Bronchial epithelial cell (primary cell): ENCODE data around the gene APBB2. TPM values are rescaled to one million over a fixed set of nuclear protein-coding genes. Genes with fewer than 3 reads are reported as not detected.
"Not testable (repeated sequence)": the region's sequence is repeated elsewhere in the genome, so short reads cannot be mapped to it uniquely, and the experiment has no call there.

ENCODE experiments used
- DNase-seq: peaks from one replicate; pipeline ENCODE4 v3.0.0-alpha.2; 2010; ENCODE audit warnings: low read depth
- FAIRE-seq: peaks from 2 replicates; lab custom pipeline; 2011; peaks lifted over from hg19 to GRCh38; lab: Jason Lieb, UNC
- H3K27me3 ChIP-seq: 2 replicates; pipeline ENCODE4 v1.5.1; 2011; ENCODE audit warnings: low read length; ENCODE audit not compliant: control insufficient read depth, insufficient read depth
- H3K36me3 ChIP-seq: 2 replicates; pipeline ENCODE4 v1.5.1; 2011; ENCODE audit warnings: low read length; ENCODE audit not compliant: control insufficient read depth, insufficient read depth
- H3K4me3 ChIP-seq: 2 replicates; pipeline ENCODE4 v1.5.1; 2011; ENCODE audit warnings: mild to moderate bottlenecking, low read depth, low read length, control low read depth
- CTCF ChIP-seq: IDR thresholded peaks from 2 replicates; pipeline ENCODE4 v1.5.1; 2011; ENCODE audit warnings: mild to moderate bottlenecking, moderate library complexity, low read length, control low read depth, inconsistent platforms; ENCODE audit not compliant: insufficient read depth, severe bottlenecking
- total RNA-seq: library from RNA; depleted of rRNA; stranded (reverse); fragments of >200 nt; gene quantifications from 2 replicates; pipeline ENCODE4 v1.2.1, GENCODE V29; 2014

APBB2 gene
- total RNA-seq, 1 donor from 2014 or later = 39.2 TPM

GRCh38 chr4:41154814-41155177, 59.5 kb downstream of the APBB2 start:
- H3K27me3 ChIP-seq = no peaks in the 10 kb centered on the region
- FAIRE-seq (no peak), DNase-seq (no peak)
- no peak for TF ChIP-seq CTCF
- no peak overlapping the region for H3K4me3 ChIP-seq
- no peaks in the 10 kb centered on the region for H3K36me3 ChIP-seq

GRCh38 chr4:41154010-41154813, 60.1 kb downstream of the APBB2 start:
- Histone ChIP-seq H3K36me3 (no peaks in the 10 kb centered on the region), H3K4me3 (no peak overlapping the region), H3K27me3 (no peaks in the 10 kb centered on the region)
- no peak for TF ChIP-seq CTCF
- no peak for FAIRE-seq
- no peak for DNase-seq

- Histone ChIP-seq H3K36me3 (no peaks in the 10 kb centered on the region), H3K4me3 (no peak overlapping the region), H3K27me3 (no peaks in the 10 kb centered on the region)
- TF ChIP-seq CTCF = no peak
- DNase-seq = no peak
- FAIRE-seq = no peak
Measured at GRCh38 chr4:41150401-41150800, 63.9 kb downstream of the APBB2 start.

GRCh38 chr4:41149568-41149967, 64.8 kb downstream of the APBB2 start:
- H3K36me3 ChIP-seq, FAIRE-seq, H3K4me3 ChIP-seq: not testable (repeated sequence)

GRCh38 chr4:41148931-41149330, 65.4 kb downstream of the APBB2 start:
- Histone ChIP-seq H3K36me3 (no peaks in the 10 kb centered on the region), H3K4me3 (no peak overlapping the region), H3K27me3 (no peaks in the 10 kb centered on the region)
- TF ChIP-seq CTCF = no peak
- no peak for FAIRE-seq
- no peak for DNase-seq

More at GRCh38 chr4:41149568-41149967, 64.8 kb downstream of the APBB2 start:
- DNase-seq, H3K27me3 ChIP-seq: not testable (repeated sequence)

GRCh38 chr4:41148292-41148691, 66.0 kb downstream of the APBB2 start:
- H3K4me3 ChIP-seq = no peak overlapping the region
- no peaks in the 10 kb centered on the region for H3K27me3 ChIP-seq
- DNase-seq (no peak), FAIRE-seq (no peak)
- TF ChIP-seq CTCF = no peak
- H3K36me3 ChIP-seq = no peaks in the 10 kb centered on the region

GRCh38 chr4:41147570-41147969, 66.8 kb downstream of the APBB2 start:
- not testable (repeated sequence) for H3K4me3 ChIP-seq, H3K27me3 ChIP-seq, DNase-seq, H3K36me3 ChIP-seq, FAIRE-seq
